Measurements from ENCODE around the gene ZNF813.
"Not testable (repeated sequence)": the region's sequence is repeated elsewhere in the genome, so short reads cannot be mapped to it uniquely, and the experiment has no call there.

DNA sequence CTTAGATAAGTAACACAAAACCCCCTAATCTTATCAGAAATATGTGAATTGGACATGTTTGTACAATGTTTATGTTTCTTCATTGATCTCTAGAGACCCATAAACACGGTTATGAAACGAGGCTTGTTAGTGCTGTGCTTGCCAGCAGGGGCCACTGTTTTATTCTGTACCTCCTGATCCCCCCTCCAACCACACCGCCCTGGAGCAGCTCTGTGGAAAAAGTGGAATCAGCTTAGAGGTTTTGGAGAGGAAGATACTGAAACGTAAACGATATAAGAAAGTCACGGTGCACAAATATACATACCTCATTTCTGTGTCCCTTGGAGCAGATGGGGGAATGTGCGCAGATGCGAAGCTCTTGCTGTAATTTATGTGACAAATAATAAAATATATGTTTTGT lies 43.9 kb upstream of the ZNF813 start:
- not testable (repeated sequence) for TF ChIP-seq POLR2A, CTCF (IDR thresholded peaks at IDR 0.05)
